Measurements from ENCODE around the gene TGFBR2.

The TGFBR2 gene

GRCh38 chr3:30728143-30728542 lies 121.7 kb downstream of the TGFBR2 start:
- in situ Hi-C loops (cut with HindIII; ENCODE audit: low pct_ligation_motif_present, low sequenced_read_pairs), result no loop called here
- Histone ChIP-seq H3K4me3 (ENCODE audit: low read depth, low read length) (no peak overlapping the region), H3K36me3 (replicated peaks) (no peaks in the 10 kb centered on the region), H3K27me3 (replicated peaks) (no peaks in the 10 kb centered on the region), H3K27ac (no peak overlapping the region)
- no peak for DNase-seq
- no peak for TF ChIP-seq CTCF (IDR thresholded peaks at IDR 0.05; ENCODE audit: low read depth, low read length, missing control alignments)

- no peak for DNase-seq
- Histone ChIP-seq H3K27me3 (replicated peaks) (no peaks in the 10 kb centered on the region), H3K36me3 (replicated peaks) (no peaks in the 10 kb centered on the region), H3K4me3 (ENCODE audit: low read depth, low read length) (no peak overlapping the region), H3K27ac (no peak overlapping the region)
- in situ Hi-C loops (cut with HindIII; ENCODE audit: low pct_ligation_motif_present, low sequenced_read_pairs), result no loop called here
- TF ChIP-seq CTCF (IDR thresholded peaks at IDR 0.05; ENCODE audit: low read depth, low read length, missing control alignments), result no peak
These were observed 123.1 kb downstream of the TGFBR2 start for GRCh38 chr3:30729512-30729911.

- in situ Hi-C loops (cut with HindIII; ENCODE audit: low pct_ligation_motif_present, low sequenced_read_pairs), result no loop called here
- TF ChIP-seq CTCF (IDR thresholded peaks at IDR 0.05; ENCODE audit: low read depth, low read length, missing control alignments), result no peak
- Histone ChIP-seq H3K36me3 (replicated peaks) (no peaks in the 10 kb centered on the region), H3K27ac (no peak overlapping the region), H3K27me3 (replicated peaks) (no peaks in the 10 kb centered on the region), H3K4me3 (ENCODE audit: low read depth, low read length) (no peak overlapping the region)
- DNase-seq, result no peak
These were observed 123.5 kb downstream of the TGFBR2 start for GRCh38 chr3:30729936-30730335.

- DNase-seq, result no peak
These were observed 124.6 kb downstream of the TGFBR2 start for GRCh38 chr3:30730967-30731366.

GRCh38 chr3:30733209-30733608 lies 126.8 kb downstream of the TGFBR2 start:
- Histone ChIP-seq H3K27ac (no peak overlapping the region), H3K36me3 (replicated peaks) (no peaks in the 10 kb centered on the region), H3K4me3 (ENCODE audit: low read depth, low read length) (no peak overlapping the region), H3K27me3 (replicated peaks) (no peaks in the 10 kb centered on the region)
- TF ChIP-seq CTCF (IDR thresholded peaks at IDR 0.05; ENCODE audit: low read depth, low read length, missing control alignments), result no peak
- in situ Hi-C loops (cut with HindIII; ENCODE audit: low pct_ligation_motif_present, low sequenced_read_pairs), result no loop called here
- no peak for DNase-seq

More at GRCh38 chr3:30730967-30731366, 124.6 kb downstream of the TGFBR2 start:
- in situ Hi-C loops (cut with HindIII; ENCODE audit: low pct_ligation_motif_present, low sequenced_read_pairs), result no loop called here
- no peak for TF ChIP-seq CTCF (IDR thresholded peaks at IDR 0.05; ENCODE audit: low read depth, low read length, missing control alignments)
- Histone ChIP-seq H3K4me3 (ENCODE audit: low read depth, low read length) (no peak overlapping the region), H3K36me3 (replicated peaks) (no peaks in the 10 kb centered on the region), H3K27ac (no peak overlapping the region), H3K27me3 (replicated peaks) (no peaks in the 10 kb centered on the region)

GRCh38 chr3:30733696-30734095 lies 127.3 kb downstream of the TGFBR2 start:
- Histone ChIP-seq H3K27me3 (replicated peaks) (no peaks in the 10 kb centered on the region), H3K36me3 (replicated peaks) (no peaks in the 10 kb centered on the region), H3K27ac (no peak overlapping the region), H3K4me3 (ENCODE audit: low read depth, low read length) (no peak overlapping the region)
- TF ChIP-seq CTCF (IDR thresholded peaks at IDR 0.05; ENCODE audit: low read depth, low read length, missing control alignments), result no peak
- in situ Hi-C loops (cut with HindIII; ENCODE audit: low pct_ligation_motif_present, low sequenced_read_pairs), result no loop called here
- DNase-seq, result no peak
